NCI-H345 treated with DMSO at 0.1 percent for 48 hours (cell line): ENCODE results near the gene TES.
"Not testable (repeated sequence)": the region's sequence is repeated elsewhere in the genome, so short reads cannot be mapped to it uniquely, and the experiment has no call there.

Experiments used
- DNase-seq: peaks from one replicate; lab custom pipeline; 2025; ENCODE audit not compliant: unreplicated experiment; lab: John Stamatoyannopoulos, UW

Gene TES

DNA sequence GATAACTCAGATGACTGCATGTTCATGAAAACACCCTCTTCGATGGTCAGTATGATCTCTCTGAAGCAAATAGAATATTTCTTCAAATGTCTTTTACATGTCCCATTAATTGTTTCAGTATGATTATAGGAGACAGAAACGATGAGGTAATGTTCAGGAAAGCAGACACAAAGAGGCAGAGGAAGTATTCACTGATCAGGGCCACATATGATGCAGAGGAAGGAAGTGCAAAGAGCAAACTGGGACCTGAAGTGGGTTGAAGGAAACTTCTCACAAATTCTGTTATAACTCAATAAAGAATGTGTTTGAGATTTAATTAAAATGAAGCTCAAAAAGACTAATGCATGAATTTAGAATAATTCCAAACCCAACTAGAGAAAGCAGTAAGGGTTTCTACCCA lies 70.5 kb downstream of the TES start:
- DNase-seq = no peak

DNA sequence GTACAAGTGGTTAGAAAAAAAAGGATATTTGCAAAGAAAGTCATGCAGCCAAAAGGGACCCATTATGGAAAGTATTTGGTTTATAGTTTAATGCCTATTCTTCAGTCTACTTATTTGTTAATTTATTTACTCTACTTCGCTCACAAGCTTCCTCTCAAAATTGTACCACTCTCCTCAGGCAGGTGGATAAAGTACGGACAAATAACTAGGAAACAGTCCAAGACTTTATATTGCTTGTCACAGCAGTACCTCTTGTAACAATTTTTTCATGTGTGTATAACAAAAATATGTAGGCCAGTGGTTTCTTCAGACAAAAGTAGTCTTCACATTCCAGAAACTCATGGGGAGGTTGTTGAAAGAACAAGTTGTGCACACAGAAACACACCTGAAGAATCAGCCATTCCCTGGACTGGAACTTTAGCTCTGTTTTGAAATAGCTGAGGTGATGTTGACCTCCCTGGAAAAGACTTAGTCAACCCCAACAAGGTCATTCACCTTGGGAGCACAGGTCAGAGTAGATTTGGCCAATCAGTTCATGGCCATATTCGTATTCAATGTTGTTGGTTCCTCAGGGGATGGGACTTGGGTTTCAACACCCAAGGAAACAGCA lies 73.4 kb downstream of the TES start:
- no peak for DNase-seq

DNA sequence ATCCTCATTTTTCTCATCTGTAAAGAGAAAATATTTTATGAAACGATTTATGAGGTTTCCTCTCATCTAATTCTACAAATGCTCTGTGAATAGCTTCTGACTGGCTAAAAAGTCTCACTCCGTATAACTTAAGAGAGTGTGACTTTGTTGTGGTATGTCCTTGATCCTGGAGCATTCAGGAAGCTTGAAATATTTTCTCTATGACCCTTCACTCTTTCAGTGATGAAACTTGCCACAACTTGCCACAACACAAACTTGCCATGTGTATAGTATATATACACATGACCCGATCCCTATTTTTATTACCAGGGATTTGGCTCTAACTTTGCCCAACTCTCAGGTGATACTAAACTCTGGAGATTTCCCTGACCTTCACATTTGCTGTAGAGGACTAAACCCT lies 74.1 kb downstream of the TES start:
- DNase-seq = no peak

DNA sequence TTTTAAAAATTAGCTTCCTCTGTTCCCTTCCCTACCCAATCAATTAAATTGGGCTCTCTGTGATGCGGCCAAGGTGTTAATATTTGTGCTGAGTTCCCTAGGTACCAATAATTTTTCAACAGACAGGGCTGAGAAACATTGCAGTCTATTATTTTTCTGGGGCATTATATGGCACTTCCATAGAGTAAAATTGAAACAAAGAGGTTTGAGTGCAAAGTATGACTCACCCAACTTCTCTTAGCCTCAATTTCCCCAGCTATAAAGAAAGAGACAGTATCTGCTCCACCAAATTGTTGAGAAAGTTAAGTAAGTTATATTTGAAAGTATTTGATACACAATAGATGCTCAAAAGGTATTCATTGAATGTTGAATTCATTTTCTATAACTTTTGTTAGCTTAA lies 74.9 kb downstream of the TES start:
- no peak for DNase-seq

DNA sequence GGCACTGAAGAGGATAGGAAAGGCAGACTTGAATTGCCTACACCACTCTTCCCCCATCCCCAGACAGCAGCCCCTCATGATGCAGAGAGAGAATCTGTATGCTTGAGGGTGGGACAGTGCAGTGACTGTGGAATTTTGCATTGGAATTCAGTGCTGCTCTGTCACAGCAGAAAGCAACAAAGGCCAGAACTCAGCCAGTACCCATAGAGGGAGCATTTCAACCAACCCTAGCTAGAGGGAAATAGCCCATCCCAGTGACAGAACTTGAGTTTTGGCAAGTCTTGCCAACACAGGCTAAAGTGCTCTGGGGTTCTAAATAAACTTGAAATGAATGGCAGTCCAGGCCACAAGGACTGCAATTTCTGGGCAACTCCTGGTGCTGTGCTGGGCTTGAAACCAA lies 80.4 kb downstream of the TES start:
- DNase-seq = no peak

DNA sequence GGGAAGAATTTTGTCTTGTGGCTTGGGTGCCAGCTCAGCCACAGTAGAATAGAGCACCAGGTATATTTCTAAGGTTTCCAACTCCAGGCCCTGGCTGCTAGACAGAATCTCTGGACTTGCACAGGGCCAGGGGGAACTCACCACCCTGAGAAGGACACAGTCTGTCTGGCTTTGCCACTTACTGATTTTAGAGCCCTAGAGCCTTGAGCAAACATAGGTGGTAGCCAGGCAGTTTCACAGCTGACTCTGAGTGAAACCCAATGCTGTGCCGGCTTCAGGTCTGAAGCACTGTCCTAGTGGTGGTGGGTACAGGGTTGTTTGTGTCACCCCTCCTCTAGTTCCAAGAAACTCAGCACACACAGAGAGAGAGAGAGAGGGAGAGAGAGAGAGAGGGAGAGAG lies 81.6 kb downstream of the TES start:
- DNase-seq = no peak

DNA sequence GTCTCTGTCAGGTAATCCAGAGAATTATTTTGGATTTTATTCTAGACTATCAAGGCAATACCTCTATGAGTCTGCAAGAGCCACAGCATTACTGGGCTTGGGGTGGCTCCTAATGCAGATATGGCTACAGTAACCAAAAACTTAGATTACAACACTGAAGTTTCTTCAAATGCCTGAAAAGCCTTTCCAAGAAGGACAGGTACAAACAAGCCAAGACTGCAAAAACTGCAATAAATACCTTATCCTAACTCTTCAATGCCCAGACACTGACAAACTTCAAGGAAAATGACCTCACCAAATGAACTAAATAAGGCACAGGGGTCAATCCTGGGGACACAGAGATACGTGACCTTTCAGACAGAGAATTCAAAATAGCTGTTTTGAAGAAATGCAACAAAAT lies 82.0 kb downstream of the TES start:
- no peak for DNase-seq

DNA sequence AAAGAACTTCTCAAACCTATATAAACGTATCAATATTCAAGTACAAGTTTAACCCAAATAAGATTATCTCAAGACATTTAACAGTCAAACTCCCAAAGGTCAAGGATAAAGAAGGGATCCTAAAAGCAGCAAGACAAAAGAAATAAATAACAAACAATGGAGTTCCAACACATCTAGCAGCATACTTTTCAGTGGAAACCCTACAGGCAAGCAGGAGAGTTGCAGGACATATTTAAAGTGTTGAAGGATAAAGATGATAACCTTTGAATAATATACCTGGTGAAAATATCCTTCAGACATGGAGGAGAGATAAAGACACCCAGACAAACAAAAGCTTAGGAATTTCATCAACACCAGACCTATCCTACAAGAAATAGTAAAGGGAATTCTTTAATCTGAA lies 82.8 kb downstream of the TES start:
- no peak for DNase-seq

DNA sequence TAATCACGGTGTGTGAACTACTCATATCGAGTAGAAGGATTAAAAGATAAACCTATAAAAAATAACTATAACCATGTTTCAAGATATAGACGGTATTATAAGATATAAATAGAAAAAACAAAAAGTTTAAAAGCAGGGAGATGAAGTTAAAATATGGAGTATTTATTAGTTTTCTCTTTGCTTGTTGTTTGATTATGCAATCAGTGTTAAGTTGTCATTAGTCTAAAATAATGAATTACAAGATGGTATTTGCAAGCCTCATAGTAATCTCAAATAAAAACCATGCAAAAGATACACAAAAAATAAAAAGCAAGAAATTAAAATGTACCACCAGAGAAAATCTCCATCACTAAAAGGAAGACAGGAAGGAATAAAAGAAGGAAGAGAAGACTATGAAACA lies 83.3 kb downstream of the TES start:
- no peak for DNase-seq

DNA sequence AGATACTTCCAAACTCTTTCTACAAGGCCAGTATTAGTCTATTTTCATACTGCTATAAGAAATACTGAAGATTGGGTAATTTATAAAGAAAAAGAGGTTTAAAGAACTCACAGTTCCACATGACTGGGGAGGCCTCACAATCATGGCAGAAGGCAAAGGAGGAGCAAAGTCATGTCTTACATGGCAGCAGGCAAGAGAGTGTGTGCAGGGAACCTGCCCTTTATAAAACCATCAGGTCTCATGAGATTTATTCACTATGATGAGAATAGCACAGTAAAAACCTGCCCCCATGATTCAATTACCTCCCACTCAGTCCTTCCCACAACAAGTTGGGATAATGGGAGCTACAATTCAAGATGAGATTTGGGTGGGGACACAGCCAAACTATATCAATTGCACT lies 85.6 kb downstream of the TES start:
- DNase-seq = not testable (repeated sequence)

DNA sequence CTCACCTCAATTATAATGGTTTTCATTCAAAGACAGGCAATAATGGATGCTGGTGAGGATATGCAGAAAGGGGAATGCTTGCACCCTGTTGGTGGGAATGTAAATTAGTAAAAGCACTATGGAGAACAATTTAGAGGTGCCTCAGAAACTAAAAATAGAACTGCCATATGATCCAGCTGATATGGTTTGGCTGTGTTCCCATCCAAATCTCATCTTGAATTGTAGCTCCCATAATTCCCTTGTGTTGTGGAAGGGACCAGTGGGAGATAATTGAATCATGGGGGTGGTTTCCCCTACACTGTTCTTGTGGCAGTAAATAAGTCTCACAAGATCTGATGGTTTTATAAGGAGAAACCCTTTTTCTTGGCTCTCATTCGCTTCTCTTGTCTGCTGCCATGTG lies 87.7 kb downstream of the TES start:
- DNase-seq = no peak

DNA sequence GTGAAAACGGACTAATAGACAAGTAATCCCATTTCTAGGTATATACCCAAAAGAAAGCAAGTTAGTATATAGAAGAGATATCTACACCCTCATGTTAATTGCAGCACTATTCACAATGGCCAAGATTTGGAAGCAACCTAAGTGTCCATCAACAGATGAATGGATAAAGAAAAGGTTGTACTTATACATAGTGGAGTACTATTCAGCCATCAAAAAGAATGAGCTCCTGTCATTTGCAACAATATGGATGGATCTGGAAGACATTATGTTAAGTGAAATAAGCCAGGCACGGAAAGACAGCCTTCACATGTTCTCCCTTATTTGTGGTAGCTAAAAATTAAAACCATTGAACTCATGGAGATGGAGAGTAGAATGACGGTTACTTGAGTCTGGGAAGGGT lies 88.2 kb downstream of the TES start:
- DNase-seq = no peak

DNA sequence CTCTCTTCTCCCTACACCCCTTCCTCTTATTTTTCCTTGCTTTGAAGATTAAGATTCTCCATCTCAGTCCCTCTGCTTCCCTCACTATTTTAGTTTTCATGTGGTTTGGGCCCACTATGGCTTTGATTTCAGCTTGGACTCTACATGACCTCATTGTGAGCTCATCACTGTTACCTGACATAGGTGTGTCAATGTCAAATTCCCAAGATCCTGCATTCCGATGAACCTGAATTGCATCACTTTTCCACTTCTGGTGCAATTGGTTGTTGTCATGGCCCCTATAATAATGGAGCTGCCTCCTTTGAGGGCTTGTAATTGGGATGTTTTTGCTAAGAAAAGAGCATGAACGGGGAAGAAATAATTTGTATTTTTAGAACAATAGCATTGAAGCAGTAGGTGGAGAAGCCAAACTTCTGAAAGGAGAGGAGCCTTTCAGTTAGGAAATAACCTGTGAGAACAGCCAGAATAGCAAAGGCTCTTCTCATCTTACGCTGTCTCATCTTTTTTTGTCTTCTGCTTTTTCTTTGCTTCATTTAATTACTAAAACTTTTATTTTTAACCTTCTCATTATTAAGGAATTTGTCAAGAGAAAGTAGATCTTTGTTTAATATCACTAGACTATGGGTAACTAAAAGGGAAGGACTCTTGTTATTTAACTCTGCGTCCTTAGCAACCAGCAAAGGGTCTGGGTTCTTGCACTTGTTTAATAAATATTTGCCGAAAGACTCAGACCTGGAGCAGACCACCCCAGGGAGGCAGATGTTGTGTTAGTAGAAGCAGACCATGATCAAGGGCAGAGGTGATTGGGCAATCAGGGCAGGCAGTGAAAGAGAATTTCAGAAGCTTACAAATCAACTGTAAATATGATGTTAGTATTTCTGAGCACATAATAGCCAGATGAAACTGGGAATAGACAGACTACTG lies 95.4 kb downstream of the TES start:
- no peak for DNase-seq

DNA sequence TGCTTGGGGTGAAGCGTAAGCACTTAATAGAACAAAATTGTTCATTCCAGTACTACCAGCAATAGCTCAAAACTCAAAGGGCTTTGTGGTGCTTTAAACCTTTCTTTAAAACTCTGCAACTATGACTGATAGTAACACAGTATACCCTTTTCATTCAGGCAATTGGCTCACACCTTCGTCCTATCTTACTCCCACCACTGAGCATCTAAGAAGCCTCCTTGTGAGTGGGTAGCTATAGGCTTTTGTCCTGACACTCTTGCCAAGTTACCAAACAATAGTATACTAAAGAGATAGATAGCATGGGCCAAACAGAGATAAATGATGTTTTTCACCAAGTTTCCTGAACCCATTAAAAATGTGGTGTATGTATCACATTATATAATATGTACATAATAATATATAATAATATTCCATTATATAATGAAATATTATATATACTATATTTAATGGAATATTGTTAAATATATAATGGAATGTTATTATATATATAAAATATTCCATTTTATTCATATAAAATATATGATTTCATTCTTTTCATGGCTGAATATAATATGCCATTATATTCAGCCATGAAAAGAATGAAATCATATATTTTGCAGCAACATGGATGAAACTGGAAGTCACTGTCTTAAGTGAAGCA lies 96.2 kb downstream of the TES start:
- no peak for DNase-seq

DNA sequence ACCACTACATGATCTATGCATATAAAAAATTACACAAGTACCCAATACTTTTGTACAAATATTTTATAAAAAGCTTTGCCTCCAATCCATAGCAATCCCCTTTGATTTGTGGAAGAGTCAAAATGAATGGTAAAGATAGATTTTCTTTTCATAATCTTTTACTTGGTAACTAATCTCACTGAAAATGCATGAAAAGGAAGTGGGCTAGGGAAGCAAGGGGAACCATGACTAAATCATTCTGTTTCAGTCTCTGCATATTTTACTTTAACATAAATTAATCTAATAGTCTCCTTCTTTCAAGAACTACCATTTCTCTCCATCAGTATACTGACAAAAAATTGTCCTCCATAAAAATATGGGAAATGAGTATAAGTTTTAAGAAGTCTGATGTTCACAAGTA lies 96.9 kb downstream of the TES start:
- DNase-seq = no peak
